ENCODE data around the gene CNBP. TPM values are rescaled to one million over a fixed set of nuclear protein-coding genes. Genes with fewer than 3 reads are reported as not detected.
"Not testable (repeated sequence)": the region's sequence is repeated elsewhere in the genome, so short reads cannot be mapped to it uniquely, and the experiment has no call there.

CNBP gene
- total RNA-seq (100 to 1,000 TPM; 368 to 537 (median 429) TPM), polyA plus RNA-seq (453 TPM)
- long read RNA-seq, donor 1, transcript CNBP-201 (5 exons, 1,664 nt): major isoform, 345 of 929 reads
- long read RNA-seq, donor 1, transcript CNBP-208 (5 exons, 1,549 nt): minor isoform, 15 of 929 reads
- long read RNA-seq, donor 1, transcript CNBP-207 (5 exons, 1,626 nt): minor isoform, 274 of 929 reads
- long read RNA-seq, donor 1, transcript CNBP-204 (5 exons, 1,641 nt): minor isoform, 105 of 929 reads
- long read RNA-seq, donor 1, partial matches to known transcripts: 14 of 929 reads
- long read RNA-seq, donor 1, other reads (novel, unspliced or antisense): 165 of 929 reads
- long read RNA-seq, donor 2, transcript CNBP-204 (5 exons, 1,641 nt): minor isoform, 41 of 377 reads
- long read RNA-seq, donor 2, transcript CNBP-201 (5 exons, 1,664 nt): major isoform, 144 of 377 reads
- long read RNA-seq, donor 2, transcript CNBP-208 (5 exons, 1,549 nt): minor isoform, 10 of 377 reads
- long read RNA-seq, donor 2, transcript CNBP-207 (5 exons, 1,626 nt): minor isoform, 118 of 377 reads
- long read RNA-seq, donor 2, partial matches to known transcripts: 4 of 377 reads
- long read RNA-seq, donor 2, other reads (novel, unspliced or antisense): 53 of 377 reads
- long read RNA-seq, donor 3, transcript CNBP-207 (5 exons, 1,626 nt): minor isoform, 913 of 2,833 reads
- long read RNA-seq, donor 3, transcript CNBP-204 (5 exons, 1,641 nt): minor isoform, 339 of 2,833 reads
- long read RNA-seq, donor 3, transcript CNBP-208 (5 exons, 1,549 nt): minor isoform, 51 of 2,833 reads
- long read RNA-seq, donor 3, transcript CNBP-201 (5 exons, 1,664 nt): major isoform, 933 of 2,833 reads
- long read RNA-seq, donor 3, partial matches to known transcripts: 42 of 2,833 reads
- long read RNA-seq, donor 3, other reads (novel, unspliced or antisense): 509 of 2,833 reads
- long read RNA-seq, donor 4, transcript CNBP-207 (5 exons, 1,626 nt): minor isoform, 186 of 581 reads
- long read RNA-seq, donor 4, transcript CNBP-204 (5 exons, 1,641 nt): minor isoform, 66 of 581 reads
- long read RNA-seq, donor 4, transcript CNBP-208 (5 exons, 1,549 nt): minor isoform, 10 of 581 reads
- long read RNA-seq, donor 4, transcript CNBP-201 (5 exons, 1,664 nt): major isoform, 210 of 581 reads
- long read RNA-seq, donor 4, partial matches to known transcripts: 16 of 581 reads
- long read RNA-seq, donor 4, other reads (novel, unspliced or antisense): 85 of 581 reads

DNA sequence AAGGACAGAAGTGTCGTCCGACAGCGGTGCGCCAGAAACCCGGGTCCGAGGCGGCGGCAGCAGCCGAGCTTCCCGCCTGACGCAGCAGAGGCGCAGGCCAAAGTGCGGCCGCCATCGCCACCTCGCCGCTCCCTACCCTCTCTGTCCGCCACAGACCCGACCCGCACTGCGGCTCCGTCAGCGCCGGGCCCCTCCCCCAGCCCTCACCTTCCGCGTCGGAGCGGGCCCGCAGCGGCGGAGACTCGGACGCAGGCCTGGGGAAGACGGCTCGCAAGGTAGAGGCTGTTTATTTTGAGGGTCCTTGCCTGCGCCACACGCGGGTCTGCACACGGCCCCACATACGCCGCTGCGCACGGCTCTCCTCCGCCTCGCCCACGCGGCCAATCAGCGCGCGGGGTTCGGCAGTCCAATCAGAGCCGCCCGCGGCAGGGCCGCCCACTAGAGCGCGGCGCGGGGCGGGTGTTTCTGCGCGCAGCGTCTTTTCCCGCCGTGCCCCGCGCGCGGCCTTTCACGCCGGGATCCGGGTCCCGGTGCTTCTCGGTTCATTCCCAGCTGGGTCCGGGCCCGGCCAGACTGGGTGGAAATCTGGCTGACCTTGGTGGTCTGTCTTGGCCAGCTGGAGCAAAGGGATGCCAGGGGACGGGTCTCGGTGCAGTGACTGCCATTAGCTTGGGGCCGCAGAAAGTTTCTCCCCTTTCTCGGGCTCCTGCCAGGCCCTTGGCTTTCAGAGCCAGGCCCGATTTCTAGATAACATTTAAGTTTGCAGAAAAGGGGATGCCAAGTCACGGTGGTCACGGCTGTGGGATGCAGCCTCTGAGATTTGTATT lies at the start of gene CNBP:
Gene CNBP, minus strand, starts transcription at position 328 of the 827 bp plus-strand sequence. CDS start 12,139 bp downstream, outside the sequence.
- H3K27me3 ChIP-seq (ENCODE audit: control insufficient read depth, insufficient read depth): no peaks in the 10 kb centered on the region
- intact Hi-C loops (cut with DNase I): loop anchor here in 3 of 4 donors (5.0 kb wide), 2 partner anchors 44 to 64 kb away; partner anchors contain the start of gene COPG1 (in 1 of the 3)
- H3K4me3 ChIP-seq (ENCODE audit: low read length): peak within 1 kb of the TSS; percentile 80
- ATAC-seq (peak; percentile 99), DNase-seq (peak; percentile 95 to 98 (median 97))
- H3K27ac ChIP-seq (ENCODE audit: low read length): peak within 1 kb of the TSS; percentile 96
- WGBS: under 1% methylated on average over 83 of the region's 83 CpGs
- peaks cover 2% of the 10 kb centered on the region for H3K4me1 ChIP-seq (ENCODE audit: control insufficient read depth, insufficient read depth, low read length)
- no peaks in the 10 kb centered on the region for H3K9me3 ChIP-seq (ENCODE audit: control insufficient read depth, low read length)

DNA sequence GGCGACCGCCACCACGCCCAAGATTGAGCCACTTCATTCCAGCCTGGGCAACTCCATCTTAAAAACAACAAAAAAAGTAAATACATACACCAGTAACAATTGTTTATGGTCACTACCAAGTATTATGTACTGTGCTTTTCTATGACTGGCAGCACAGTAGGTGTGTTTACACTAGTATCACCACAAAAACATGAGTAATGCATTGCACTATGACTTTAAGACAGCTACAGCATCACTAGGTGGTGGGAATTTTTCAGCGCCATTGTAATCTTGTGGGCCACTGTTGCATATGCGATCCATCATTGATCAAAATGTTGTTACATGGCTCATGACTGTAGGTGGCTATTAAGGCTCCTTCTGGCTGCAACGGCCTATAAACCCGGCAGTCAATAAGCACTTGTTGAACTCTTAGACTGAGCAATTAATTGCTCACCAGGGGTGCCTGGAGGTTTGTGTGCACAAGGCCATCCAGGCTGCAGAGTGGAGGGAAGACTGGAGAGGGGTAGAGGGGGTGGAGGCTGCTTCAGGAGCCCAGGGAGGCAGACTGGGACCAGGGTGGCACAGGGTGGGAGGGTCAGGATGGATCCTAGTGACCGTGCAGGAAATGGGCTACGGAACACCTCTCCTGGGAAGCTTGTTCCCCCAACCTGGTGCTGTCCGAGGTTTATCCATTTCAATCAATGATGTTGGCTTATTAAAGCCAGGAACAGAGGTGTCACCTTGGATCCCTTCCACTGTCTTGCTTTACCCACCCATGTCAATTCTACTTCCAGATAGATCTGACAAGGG lies 47.8 kb upstream of the CNBP start:
- no peak overlapping the region for H3K27ac ChIP-seq (ENCODE audit: low read length)
- H3K4me3 ChIP-seq (ENCODE audit: low read length): no peak overlapping the region
- H3K4me1 ChIP-seq (ENCODE audit: control insufficient read depth, insufficient read depth, low read length): peaks cover 12% of the 10 kb centered on the region
- 84% methylated on average over 10 of the region's 10 CpGs for WGBS
- no peak for ATAC-seq
- intact Hi-C loops (cut with DNase I): no loop called here
- no peaks in the 10 kb centered on the region for H3K27me3 ChIP-seq (ENCODE audit: control insufficient read depth, insufficient read depth)
- H3K9me3 ChIP-seq (ENCODE audit: control insufficient read depth, low read length): no peaks in the 10 kb centered on the region
- no peak for DNase-seq

DNA sequence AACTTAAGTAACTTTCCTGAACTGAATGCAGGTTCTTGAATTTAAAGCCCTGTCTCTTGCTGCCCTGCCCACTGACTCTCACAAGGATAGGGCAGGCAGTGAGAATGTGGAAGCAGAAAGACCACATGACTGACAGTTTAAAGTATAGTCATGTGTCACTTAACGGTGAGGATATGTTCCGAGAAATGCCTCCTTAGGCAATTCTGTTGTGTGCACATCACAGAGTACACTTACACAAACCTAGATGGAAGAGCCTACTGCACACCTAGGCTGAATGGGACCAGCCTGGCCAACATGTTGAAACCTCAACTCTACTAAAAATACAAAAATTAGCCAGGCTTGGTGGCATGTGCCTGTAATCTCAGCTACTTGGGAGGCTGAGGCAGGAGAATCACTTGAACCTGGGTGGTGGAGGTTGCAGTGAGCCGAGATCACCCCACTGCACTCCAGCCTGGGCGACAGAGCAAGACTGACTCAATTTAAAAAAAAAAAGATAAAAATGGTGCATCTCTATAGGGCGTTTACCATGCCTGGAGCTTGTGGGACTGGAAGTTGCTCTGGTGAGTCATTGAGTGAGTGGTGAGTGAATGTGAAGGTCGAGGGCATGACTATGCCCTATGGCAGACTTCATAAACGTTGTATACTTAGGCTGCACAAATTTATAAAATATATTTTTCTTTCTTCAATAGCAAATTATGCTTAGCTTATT lies 46.8 kb upstream of the CNBP start:
- H3K4me3 ChIP-seq (ENCODE audit: low read length): no peak overlapping the region
- peaks cover 12% of the 10 kb centered on the region for H3K4me1 ChIP-seq (ENCODE audit: control insufficient read depth, insufficient read depth, low read length)
- DNase-seq (no peak), ATAC-seq (peak; percentile 34 to 38)
- no peaks in the 10 kb centered on the region for H3K9me3 ChIP-seq (ENCODE audit: control insufficient read depth, low read length)
- intact Hi-C loops (cut with DNase I): no loop called here
- 55% methylated on average over 7 of the region's 7 CpGs for WGBS
- H3K27me3 ChIP-seq (ENCODE audit: control insufficient read depth, insufficient read depth): no peaks in the 10 kb centered on the region
- peak overlapping the region; percentile 27 for H3K27ac ChIP-seq (ENCODE audit: low read length)

DNA sequence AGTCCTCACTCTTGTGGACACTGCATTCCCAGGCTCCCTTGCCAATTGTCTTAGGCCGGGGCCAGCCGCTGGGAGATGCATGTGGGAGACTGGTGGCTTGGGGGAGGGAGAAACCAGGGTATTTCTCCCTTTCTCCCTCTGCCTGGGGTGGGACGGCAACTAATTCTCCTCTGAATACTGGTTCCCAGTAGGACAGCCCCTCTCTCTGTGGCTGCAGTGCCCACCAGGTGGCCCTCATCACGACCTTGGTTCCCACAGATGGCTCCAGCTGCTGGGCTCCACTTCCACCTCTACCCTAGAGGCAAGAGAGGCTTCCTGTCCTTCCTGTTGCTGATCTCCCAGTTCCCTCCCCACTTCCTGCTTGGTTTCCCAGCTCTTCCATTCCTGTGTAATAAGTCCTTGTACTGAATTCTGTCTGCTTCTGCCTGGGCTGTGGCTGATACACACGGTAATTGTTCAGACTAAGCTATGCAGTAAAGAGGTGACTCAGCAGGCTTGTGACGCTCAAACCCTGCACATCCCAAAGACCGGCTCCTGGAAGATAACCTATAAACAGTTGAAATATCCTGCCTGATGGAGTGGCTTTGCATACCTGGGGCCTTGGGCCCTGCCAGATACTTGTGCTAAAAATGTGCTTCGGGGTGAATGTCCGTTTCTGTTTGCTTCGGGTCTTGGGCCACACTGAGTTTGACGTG lies 45.3 kb upstream of the CNBP start:
- H3K27me3 ChIP-seq (ENCODE audit: control insufficient read depth, insufficient read depth): no peaks in the 10 kb centered on the region
- peak in 2 of 3 donors; percentile 42 to 55 for DNase-seq
- WGBS: 49% methylated on average over 11 of the region's 11 CpGs
- no peak overlapping the region for H3K4me3 ChIP-seq (ENCODE audit: low read length)
- ATAC-seq: peak in 1 of 2 donors; percentile 12
- peak overlapping the region; percentile 14 for H3K27ac ChIP-seq (ENCODE audit: low read length)
- H3K9me3 ChIP-seq (ENCODE audit: control insufficient read depth, low read length): no peaks in the 10 kb centered on the region
- peaks cover 12% of the 10 kb centered on the region for H3K4me1 ChIP-seq (ENCODE audit: control insufficient read depth, insufficient read depth, low read length)
- intact Hi-C loops (cut with DNase I): loop anchor here in 3 of 4 donors (5.0 kb wide), 1 partner anchor 47 kb away; the partner anchor contains the start of gene CNBP (in 3 of the 3)

DNA sequence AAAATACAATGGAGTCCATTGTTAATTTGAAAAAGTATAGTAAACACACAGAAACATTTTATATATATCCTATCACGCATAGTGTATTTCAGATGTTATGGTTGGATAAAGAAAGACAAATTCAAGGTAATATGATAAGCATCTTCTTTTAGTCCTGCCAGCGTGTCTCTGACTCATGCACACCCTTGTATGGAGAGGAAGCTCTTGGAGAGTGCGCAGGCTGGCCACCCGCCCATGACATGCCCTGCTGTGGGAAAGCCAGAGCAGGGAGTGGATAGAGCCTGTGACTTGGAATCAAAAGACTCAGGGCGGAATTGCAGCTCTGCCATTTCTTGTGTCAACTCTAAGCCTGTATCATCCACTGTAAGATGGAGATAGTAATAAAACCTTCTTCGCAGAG lies 42.7 kb upstream of the CNBP start:
- intact Hi-C loops (cut with DNase I): loop anchor here in 3 of 4 donors (5.0 kb wide), 1 partner anchor 44 kb away; the partner anchor contains the start of gene CNBP (in 3 of the 3)
- DNase-seq: peak; percentile 83 to 92 (median 90)
- Histone ChIP-seq H3K27ac (ENCODE audit: low read length) (peak overlapping the region; percentile 87), H3K4me1 (ENCODE audit: control insufficient read depth, insufficient read depth, low read length) (peaks cover 12% of the 10 kb centered on the region), H3K9me3 (ENCODE audit: control insufficient read depth, low read length) (no peaks in the 10 kb centered on the region), H3K27me3 (ENCODE audit: control insufficient read depth, insufficient read depth) (no peaks in the 10 kb centered on the region), H3K4me3 (ENCODE audit: low read length) (no peak overlapping the region)
- 42% methylated on average over 6 of the region's 6 CpGs for WGBS
- peak; percentile 84 to 87 for ATAC-seq

DNA sequence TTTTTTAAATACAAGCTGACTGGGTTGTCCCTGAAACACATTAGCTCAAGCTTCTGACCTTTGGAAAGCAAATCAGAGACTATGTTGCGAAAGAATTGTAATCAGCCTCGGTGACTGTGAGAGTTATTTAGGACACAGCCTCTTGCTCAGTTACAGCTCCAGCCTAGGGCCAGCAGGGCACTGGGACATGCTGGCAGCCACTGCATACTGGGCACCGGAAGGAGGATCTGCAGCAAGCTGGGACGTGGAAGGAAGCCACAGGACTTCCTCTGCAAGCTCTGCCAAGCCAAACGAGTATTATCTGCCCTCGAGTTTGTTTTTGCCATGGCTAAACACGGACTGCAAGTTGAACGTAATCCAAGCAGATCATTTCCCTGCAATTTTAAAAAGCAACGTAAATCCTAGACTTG lies 41.3 kb upstream of the CNBP start:
- intact Hi-C loops (cut with DNase I): loop anchor here in 3 of 4 donors (5.0 kb wide), 1 partner anchor 43 kb away; the partner anchor contains the start of gene CNBP (in 3 of the 3)
- H3K27me3 ChIP-seq (ENCODE audit: control insufficient read depth, insufficient read depth): no peaks in the 10 kb centered on the region
- H3K4me1 ChIP-seq (ENCODE audit: control insufficient read depth, insufficient read depth, low read length): peaks cover 12% of the 10 kb centered on the region
- DNase-seq (peak; percentile 90 to 95 (median 93)), ATAC-seq (peak; percentile 95 to 97)
- H3K27ac ChIP-seq (ENCODE audit: low read length): peak overlapping the region; percentile 73
- no peak overlapping the region for H3K4me3 ChIP-seq (ENCODE audit: low read length)
- no peaks in the 10 kb centered on the region for H3K9me3 ChIP-seq (ENCODE audit: control insufficient read depth, low read length)
- WGBS: under 1% methylated on average over 9 of the region's 9 CpGs

DNA sequence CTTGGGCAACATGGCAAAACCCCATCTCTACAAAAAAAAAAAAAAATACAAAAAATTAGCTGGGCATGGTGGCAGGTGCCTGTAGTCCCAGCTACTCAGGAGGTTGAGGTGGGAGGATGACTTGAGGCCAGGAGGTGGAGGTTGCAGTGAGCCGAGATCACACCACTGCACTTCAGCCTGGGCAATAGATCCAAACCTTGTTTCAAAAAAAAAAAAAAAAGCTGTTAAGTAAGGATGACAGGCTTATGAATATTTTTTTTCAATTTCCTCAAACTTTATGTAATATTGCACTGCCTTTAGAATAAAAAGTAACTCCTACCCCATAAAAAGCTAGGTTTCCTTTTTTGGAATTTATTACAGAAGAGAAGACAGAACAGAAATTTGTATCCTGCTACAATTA lies 40.7 kb upstream of the CNBP start:
- H3K4me3 ChIP-seq (ENCODE audit: low read length); intact Hi-C loops (cut with DNase I); H3K27me3 ChIP-seq (ENCODE audit: control insufficient read depth, insufficient read depth); H3K27ac ChIP-seq (ENCODE audit: low read length); DNase-seq; H3K9me3 ChIP-seq (ENCODE audit: control insufficient read depth, low read length); ATAC-seq: not testable (repeated sequence)
- H3K4me1 ChIP-seq (ENCODE audit: control insufficient read depth, insufficient read depth, low read length): peaks cover 12% of the 10 kb centered on the region
- 41% methylated on average over 1 of the region's 1 CpG for WGBS

DNA sequence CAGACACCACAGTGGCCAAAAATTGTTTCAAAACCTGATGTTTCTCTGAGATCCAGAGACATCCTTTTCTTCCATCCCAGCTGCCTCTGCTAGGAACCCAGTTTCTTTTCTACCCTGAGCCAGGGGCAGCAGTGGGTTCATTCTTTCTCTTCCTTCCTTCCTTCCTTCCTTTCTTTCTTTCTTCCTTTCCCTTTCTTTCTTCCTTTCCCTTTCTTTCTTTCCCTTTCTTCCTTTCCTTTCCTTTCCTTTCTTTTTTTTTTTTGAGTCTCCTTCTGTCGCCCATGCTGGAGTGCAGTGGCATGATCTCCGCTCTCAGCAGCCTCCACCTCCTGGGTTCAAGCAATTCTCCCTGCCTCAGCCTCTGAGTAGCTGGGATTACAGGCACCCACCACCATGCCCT lies 35.0 kb upstream of the CNBP start:
- no peak overlapping the region for H3K4me3 ChIP-seq (ENCODE audit: low read length)
- no peak overlapping the region for H3K27ac ChIP-seq (ENCODE audit: low read length)
- no peaks in the 10 kb centered on the region for H3K9me3 ChIP-seq (ENCODE audit: control insufficient read depth, low read length)
- H3K4me1 ChIP-seq (ENCODE audit: control insufficient read depth, insufficient read depth, low read length): no peaks in the 10 kb centered on the region
- WGBS: 91% methylated on average over 2 of the region's 2 CpGs
- H3K27me3 ChIP-seq (ENCODE audit: control insufficient read depth, insufficient read depth): no peaks in the 10 kb centered on the region
- no peak for ATAC-seq
- DNase-seq: no peak
- intact Hi-C loops (cut with DNase I): no loop called here

Data from right cardiac atrium (tissue), 5 donors.